Colon (tissue), 2 donors: ENCODE data around the gene NEMF.
"Not testable (repeated sequence)": the region's sequence is repeated elsewhere in the genome, so short reads cannot be mapped to it uniquely, and the experiment has no call there.

Source experiments
- FAIRE-seq: peaks from 2 replicates; lab custom pipeline; 2012; peaks lifted over from hg19 to GRCh38; lab: Jason Lieb, UNC
- donor health status: control.
- donor health status: control.

The NEMF gene

GRCh38 chr14:49746476-49746875 lies 106.1 kb downstream of the NEMF start:
- not testable (repeated sequence) for FAIRE-seq

GRCh38 chr14:49745191-49745590 lies 107.4 kb downstream of the NEMF start:
- FAIRE-seq = no peak

GRCh38 chr14:49735669-49736068 lies 116.9 kb downstream of the NEMF start:
- FAIRE-seq = not testable (repeated sequence)

- FAIRE-seq = peak; percentile 43
Measured at GRCh38 chr14:49733836-49734235, 118.8 kb downstream of the NEMF start.

- FAIRE-seq = no peak
Measured at GRCh38 chr14:49732896-49733295, 119.7 kb downstream of the NEMF start.
